GM18511 (cell line): Measurements from ENCODE around the gene SRR.
"Not testable (repeated sequence)": the region's sequence is repeated elsewhere in the genome, so short reads cannot be mapped to it uniquely, and the experiment has no call there.

Experiments
- ATAC-seq: cut with Tn5 transposase; IDR thresholded peaks from one replicate; pipeline ENCODE4 v1.9.1; 2021; ENCODE audit warnings: mild to moderate bottlenecking, moderate library complexity; ENCODE audit not compliant: unreplicated experiment

SRR gene

GRCh38 chr17:2289878-2290478 lies 13.8 kb upstream of the SRR start:
- ATAC-seq = no peak

- no peak for ATAC-seq
Observed at GRCh38 chr17:2292100-2292499, 11.7 kb upstream of the SRR start.

- no peak for ATAC-seq
Observed at GRCh38 chr17:2295575-2295974, 8.2 kb upstream of the SRR start.

- no peak for ATAC-seq
Observed at GRCh38 chr17:2297023-2297422, 6.7 kb upstream of the SRR start.

- ATAC-seq = no peak
Observed at GRCh38 chr17:2299136-2299535, 4.6 kb upstream of the SRR start.

- no peak for ATAC-seq
Observed at GRCh38 chr17:2299756-2300155, 4.0 kb upstream of the SRR start.

GRCh38 chr17:2302778-2303203 lies 959 bp upstream of the SRR start:
- ATAC-seq = no peak

GRCh38 chr17:2304931-2305330 lies 1.2 kb downstream of the SRR start:
- no peak for ATAC-seq

GRCh38 chr17:2309338-2310154 lies 5.8 kb downstream of the SRR start:
- no peak for ATAC-seq

- no peak for ATAC-seq
Observed at GRCh38 chr17:2312736-2313135, 9.0 kb downstream of the SRR start.

GRCh38 chr17:2316916-2317205 lies 13.1 kb downstream of the SRR start:
- ATAC-seq = not testable (repeated sequence)

GRCh38 chr17:2317796-2318195 lies 14.0 kb downstream of the SRR start:
- no peak for ATAC-seq

GRCh38 chr17:2319051-2319450 lies 15.3 kb downstream of the SRR start:
- ATAC-seq = no peak

GRCh38 chr17:2321399-2321798 lies 17.6 kb downstream of the SRR start:
- no peak for ATAC-seq

- no peak for ATAC-seq
Observed at GRCh38 chr17:2323629-2324314, 20.0 kb downstream of the SRR start.

GRCh38 chr17:2331303-2331702 lies 27.6 kb downstream of the SRR start:
- ATAC-seq = no peak

- no peak for ATAC-seq
Observed at GRCh38 chr17:2335726-2336214, 32.0 kb downstream of the SRR start.

GRCh38 chr17:2336215-2336851 lies 32.6 kb downstream of the SRR start, which contains the start of gene TSR1:
Gene TSR1 (minus strand): TSS chr17:2336457. CDS start chr17:2336427, 30 bp downstream.
- ATAC-seq = peak; percentile 75

GRCh38 chr17:2336852-2337543 lies 33.2 kb downstream of the SRR start, which contains the start of gene SGSM2:
Gene SGSM2 (plus strand): TSS chr17:2337501. CDS start chr17:2337689, 188 bp downstream.
- ATAC-seq = peak; percentile 56

GRCh38 chr17:2337544-2338314 lies 34.0 kb downstream of the SRR start:
- ATAC-seq = peak; percentile 27
